Hematopoietic multipotent progenitor cell (in vitro differentiated cells): ENCODE results near the gene RIMS3. TPM values are rescaled to one million over a fixed set of nuclear protein-coding genes. Genes with fewer than 3 reads are reported as not detected.

ENCODE experiments used
- DNase-seq, 3 donors: peaks; one replicate each; pipeline ENCODE4 v3.0.0-alpha.2; 2011 to 2015; ENCODE audit warnings: low read depth in 2 of 3, low spot score in 2 of 3
- total RNA-seq: library from RNA; depleted of rRNA; stranded (reverse); fragments of >200 nt; gene quantifications from one replicate; pipeline ENCODE4 v1.2.3, GENCODE V29; 2012

RIMS3 gene
- total RNA-seq, 1 donor, result 1.9 TPM

DNA sequence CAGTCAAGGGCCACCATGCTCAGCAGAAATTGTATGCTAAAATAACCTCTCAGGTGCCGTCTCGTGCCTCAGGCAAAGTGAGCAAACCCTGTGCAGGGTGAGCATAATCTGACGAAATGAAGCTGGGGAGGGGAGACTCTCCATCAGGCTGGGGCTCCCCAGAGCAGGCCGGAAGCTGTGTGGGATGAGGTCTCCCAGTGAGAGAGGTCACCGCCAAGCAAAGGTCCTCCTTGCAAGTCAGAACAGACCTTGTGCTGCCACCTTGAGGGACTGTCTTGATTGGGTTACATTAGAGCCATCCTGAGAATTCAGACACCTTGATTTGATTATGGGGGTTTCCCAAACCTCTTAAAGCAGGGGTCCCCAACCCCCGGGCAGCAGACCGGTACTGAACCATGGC is 69.9 kb downstream of the RIMS3 start:
- no peak for DNase-seq

DNA sequence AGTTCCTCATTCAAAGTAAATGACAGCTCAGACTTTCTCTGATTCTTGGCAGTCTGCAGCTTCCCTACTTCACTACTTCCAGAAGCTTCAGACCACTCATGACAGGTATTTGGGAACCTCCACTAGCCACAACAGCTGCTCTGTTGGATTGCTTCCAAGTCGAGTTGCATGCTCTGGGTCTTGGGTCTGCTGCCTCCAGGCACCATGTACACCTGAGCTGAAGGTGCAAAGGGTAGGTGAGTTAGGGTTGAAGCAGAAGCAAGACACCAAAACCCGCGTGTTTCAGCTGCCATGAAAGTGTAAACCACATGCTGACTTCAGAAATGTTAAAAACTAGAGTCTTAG is 71.3 kb downstream of the RIMS3 start:
- DNase-seq, result peak in 1 of 3 donors; percentile 14

DNA sequence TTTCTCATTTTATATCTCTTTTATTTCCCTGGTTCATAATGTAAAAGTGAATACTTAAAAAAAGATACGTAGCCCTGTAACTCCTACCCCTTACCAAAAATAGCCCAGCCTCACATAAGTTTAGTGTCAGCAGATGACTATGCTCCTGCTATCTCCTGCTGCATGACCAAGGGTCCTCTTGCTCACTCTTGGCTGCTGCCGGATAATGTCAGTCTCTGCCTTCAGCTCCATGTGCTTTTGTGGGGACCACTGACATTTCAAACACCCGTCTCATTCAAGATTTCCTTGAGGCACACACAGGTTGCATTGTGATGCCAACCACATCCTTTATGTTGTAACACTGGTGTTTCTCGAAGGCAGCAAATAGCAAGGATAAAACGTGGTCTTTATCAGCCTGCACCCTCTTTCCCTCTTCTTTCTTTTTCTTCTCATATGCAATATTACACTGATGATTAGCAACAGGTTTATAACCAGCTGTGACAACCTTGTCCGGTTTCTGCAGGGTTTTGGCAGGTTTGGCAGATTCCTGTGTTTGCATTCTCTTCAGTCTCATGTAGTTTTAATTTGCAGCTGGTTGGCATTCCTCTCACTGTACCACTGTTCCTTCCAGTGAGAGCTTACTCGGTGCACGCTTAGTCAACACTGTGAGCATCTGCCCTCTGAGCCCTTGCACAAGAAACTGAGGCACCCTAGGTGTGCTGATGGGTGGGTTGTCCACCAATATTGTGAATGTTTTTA is 71.9 kb downstream of the RIMS3 start:
- peak in 1 of 3 donors; percentile 53 for DNase-seq

DNA sequence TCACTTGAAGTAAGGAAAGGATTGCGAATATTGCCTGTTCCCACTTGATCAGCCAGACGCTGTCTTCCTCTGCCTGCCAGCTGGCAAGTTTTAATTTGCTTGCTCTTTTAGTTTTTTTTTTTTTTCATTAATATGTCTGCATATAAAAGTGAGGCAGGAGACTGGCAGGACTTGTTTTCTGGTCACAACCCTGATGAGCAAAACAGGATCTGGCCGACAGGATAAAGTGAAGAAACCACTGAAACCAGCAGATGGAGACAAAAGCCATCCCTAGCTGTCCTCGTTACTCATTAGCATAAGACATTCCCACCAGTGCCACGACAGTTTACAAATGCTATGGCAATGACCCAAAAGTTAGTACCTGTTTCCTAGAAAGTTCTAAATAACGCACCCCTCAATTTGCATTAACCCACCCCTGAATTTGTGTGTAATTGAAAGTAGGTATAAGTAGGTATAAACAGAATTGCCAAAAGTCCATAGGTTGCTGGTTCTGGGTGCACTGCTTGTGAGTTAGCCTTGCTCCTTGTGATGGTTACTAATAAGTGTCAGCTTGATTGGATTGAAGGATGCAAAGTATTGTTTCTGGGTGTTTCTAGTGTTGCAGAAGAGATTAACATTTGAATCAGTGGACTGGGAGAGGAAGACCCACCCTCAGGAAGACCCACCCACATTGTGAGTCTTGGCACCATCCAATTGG is 73.2 kb downstream of the RIMS3 start:
- peak in 2 of 3 donors; percentile 42 to 54 for DNase-seq

DNA sequence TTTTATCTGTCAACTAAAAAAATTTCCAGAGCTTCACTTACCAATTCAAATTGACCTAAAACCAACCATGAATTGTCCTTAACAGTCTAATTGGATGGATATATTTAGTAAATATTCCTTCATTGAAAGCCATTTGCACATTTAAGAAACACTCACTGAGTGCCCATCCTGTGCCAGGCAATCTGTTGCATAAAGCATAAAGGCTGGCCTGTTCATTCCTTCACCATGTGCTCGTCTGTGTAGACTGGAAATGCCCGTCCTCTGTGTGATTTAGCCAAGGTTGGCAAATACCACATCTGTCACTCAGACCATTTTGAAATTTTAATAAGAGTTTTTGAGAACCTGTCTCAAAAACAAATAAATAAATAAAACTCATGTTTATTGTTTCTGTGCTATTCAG is 76.9 kb downstream of the RIMS3 start:
- no peak for DNase-seq

DNA sequence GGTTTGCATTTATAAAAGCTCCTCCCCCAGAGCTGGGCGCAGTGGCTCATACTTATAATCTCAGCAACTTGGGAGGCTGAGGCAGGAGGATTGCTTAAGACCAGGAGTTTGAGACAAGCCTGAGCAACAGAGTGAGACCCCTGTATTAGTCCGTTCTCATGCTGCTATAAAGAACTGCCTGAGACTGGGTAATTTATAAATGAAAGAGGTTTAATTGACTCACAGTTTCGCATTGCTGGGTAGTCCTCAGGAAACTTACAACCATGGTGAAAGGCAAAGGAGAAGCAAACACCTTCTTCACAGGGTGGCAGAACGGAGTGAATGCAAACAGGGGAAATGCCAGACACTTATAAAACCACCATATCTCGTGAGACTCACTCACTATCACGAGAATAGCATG is 81.5 kb downstream of the RIMS3 start:
- DNase-seq, result no peak

DNA sequence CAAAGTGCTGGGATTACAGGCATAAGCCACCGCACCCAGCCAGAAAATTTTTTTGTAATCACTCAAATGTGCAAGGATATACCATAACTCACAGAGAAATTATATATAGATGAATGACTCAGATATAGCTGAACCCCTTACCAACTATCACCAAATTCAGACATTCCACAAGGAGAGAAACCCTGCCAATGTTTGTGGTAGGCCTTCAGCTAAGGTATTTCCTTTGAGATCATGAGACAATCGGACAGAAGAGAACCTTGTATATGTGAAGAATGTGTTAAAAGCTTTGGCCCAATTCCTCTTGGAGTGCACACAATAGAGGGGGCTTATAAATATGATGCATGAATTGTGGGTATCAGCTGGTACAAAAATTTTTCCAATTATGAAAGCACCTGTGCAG is 83.4 kb downstream of the RIMS3 start:
- DNase-seq, result no peak

DNA sequence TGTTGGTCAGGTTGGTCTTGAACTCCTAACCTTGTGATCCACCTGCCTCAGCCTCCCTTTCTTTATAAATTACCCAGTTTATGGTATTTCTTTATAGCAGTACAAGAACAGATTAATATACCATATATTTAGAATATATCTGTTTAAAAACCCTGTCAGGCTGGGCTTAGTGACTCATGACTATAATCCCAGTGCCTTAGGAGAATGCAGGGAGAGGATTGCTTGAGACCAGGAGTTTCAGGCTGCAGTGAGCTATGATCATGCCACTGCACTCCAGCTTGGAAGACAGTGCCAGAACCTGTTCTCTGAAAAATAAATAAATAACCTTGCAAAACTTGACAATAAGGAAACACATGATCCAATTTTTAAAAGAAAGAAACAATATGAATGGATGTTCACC is 90.1 kb downstream of the RIMS3 start:
- DNase-seq, result no peak

DNA sequence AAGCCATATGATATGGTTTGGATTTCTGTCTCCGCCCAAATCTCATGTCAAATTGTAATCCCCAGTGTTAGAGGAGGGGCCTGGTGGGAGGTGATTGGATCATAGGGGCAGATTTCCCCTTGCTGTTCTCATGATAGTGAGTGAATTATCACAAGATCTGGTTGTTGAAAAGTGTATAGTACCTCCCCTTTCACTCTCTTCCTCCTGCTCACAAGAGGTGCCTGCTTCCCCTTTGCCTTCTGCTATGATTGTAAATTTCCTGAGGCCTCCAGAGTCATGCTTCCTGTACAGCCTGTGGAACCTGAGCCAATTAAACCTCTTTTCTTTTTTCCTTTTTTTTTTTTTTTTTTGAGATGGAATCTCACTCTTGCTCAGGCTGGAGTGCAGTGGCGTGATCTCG is 90.7 kb downstream of the RIMS3 start:
- DNase-seq, result peak in 2 of 3 donors; percentile 76 to 87

Other genes with a start within 250 kb of the RIMS3 start
- 1.1 TPM for gene ZFP69B, start 215.2 kb downstream of the RIMS3 start, total RNA-seq
- 2.7 TPM for gene ZFP69, start 188.4 kb downstream of the RIMS3 start, total RNA-seq
- 5.4 TPM for gene EXO5, start 156.9 kb downstream of the RIMS3 start, total RNA-seq
- gene ZNF684, start 134.0 kb downstream of the RIMS3 start, total RNA-seq, result 2.4 TPM
- gene NFYC, start 26.0 kb upstream of the RIMS3 start, total RNA-seq, result 79.4 TPM
- 0.54 TPM for gene KCNQ4, start 118.1 kb upstream of the RIMS3 start, total RNA-seq
- 4.6 TPM for gene CITED4, start 196.7 kb upstream of the RIMS3 start, total RNA-seq